ENCODE data around the gene MYH10. TPM values are rescaled to one million over a fixed set of nuclear protein-coding genes. Genes with fewer than 3 reads are reported as not detected.

The MYH10 gene
- total and polyA plus RNA-seq, 9 donors, result 30.4 to 117 (median 75.5) TPM

- intact Hi-C loops (cut with DNase I), result no loop called here
- DNase-seq, result no peak
- H3K27ac ChIP-seq, result no peak overlapping the region
- no peaks in the 10 kb centered on the region for H3K4me1 ChIP-seq (ENCODE audit: insufficient read depth)
- TF ChIP-seq EP300 (IDR thresholded peaks at IDR 0.05) (no peak), POLR2A (IDR thresholded peaks at IDR 0.05) (no peak)
- H3K4me3 ChIP-seq, result no peak overlapping the region
- 93 to 94% (median 93%) methylated on average over 5 of the region's 5 CpGs for WGBS, 3 donors
- no peaks in the 10 kb centered on the region for H3K9me3 ChIP-seq
- no peaks in the 10 kb centered on the region for H3K27me3 ChIP-seq
- H3K36me3 ChIP-seq, result no peaks in the 10 kb centered on the region
These were observed 142.8 kb downstream of the MYH10 start for GRCh38 chr17:8487743-8488142.

GRCh38 chr17:8487130-8487645 lies 143.3 kb downstream of the MYH10 start:
- Histone ChIP-seq H3K36me3 (no peaks in the 10 kb centered on the region), H3K27ac (no peak overlapping the region), H3K4me1 (ENCODE audit: insufficient read depth) (no peaks in the 10 kb centered on the region), H3K9me3 (no peaks in the 10 kb centered on the region), H3K4me3 (no peak overlapping the region), H3K27me3 (no peaks in the 10 kb centered on the region)
- no peak for DNase-seq
- intact Hi-C loops (cut with DNase I), result no loop called here
- TF ChIP-seq EP300 (IDR thresholded peaks at IDR 0.05) (no peak), POLR2A (IDR thresholded peaks at IDR 0.05) (no peak)
- TF ChIP-seq, protein P1, sequence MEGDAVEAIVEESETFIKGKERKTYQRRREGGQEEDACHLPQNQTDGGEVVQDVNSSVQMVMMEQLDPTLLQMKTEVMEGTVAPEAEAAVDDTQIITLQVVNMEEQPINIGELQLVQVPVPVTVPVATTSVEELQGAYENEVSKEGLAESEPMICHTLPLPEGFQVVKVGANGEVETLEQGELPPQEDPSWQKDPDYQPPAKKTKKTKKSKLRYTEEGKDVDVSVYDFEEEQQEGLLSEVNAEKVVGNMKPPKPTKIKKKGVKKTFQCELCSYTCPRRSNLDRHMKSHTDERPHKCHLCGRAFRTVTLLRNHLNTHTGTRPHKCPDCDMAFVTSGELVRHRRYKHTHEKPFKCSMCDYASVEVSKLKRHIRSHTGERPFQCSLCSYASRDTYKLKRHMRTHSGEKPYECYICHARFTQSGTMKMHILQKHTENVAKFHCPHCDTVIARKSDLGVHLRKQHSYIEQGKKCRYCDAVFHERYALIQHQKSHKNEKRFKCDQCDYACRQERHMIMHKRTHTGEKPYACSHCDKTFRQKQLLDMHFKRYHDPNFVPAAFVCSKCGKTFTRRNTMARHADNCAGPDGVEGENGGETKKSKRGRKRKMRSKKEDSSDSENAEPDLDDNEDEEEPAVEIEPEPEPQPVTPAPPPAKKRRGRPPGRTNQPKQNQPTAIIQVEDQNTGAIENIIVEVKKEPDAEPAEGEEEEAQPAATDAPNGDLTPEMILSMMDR (IDR thresholded peaks at IDR 0.05), result no peak
- WGBS, 3 donors, result 88 to 89% (median 89%) methylated on average over 19 of the region's 19 CpGs

- no peaks in the 10 kb centered on the region for H3K27me3 ChIP-seq
- no peak for DNase-seq
- H3K36me3 ChIP-seq, result no peaks in the 10 kb centered on the region
- intact Hi-C loops (cut with DNase I), result no loop called here
- WGBS, 3 donors, result 89 to 97% (median 90%) methylated on average over 1 of the region's 1 CpG
- no peak overlapping the region for H3K4me3 ChIP-seq
- H3K27ac ChIP-seq, result no peak overlapping the region
- peaks cover 10% of the 10 kb centered on the region for H3K4me1 ChIP-seq (ENCODE audit: insufficient read depth)
- no peaks in the 10 kb centered on the region for H3K9me3 ChIP-seq
- no peak for TF ChIP-seq EP300 (IDR thresholded peaks at IDR 0.05)
- TF ChIP-seq POLR2A (IDR thresholded peaks at IDR 0.05), result no peak
- TF ChIP-seq, protein P1 (IDR thresholded peaks at IDR 0.05), result no peak
These were observed 145.0 kb downstream of the MYH10 start for GRCh38 chr17:8485491-8485890.

DNA sequence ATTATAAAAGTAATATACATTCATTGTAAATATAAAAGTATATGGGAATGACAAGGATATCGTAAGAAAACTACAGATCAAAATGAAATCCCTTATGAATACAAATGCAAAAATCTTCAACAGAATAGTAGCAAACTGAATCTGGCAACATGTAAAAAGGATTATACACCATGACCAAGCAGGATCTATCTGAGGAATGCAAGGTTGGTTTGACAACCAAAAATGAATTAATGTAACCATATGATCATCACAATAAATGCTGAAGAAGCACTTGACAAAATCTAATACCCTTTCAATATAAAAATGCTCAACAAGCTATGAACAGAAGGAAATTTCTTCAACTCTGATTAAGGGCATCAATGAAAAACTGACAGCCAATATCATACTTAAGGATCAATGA lies 146.1 kb downstream of the MYH10 start:
- Histone ChIP-seq H3K4me3 (no peak overlapping the region), H3K9me3 (no peaks in the 10 kb centered on the region), H3K27me3 (no peaks in the 10 kb centered on the region), H3K4me1 (ENCODE audit: insufficient read depth) (peaks cover 20% of the 10 kb centered on the region), H3K36me3 (no peaks in the 10 kb centered on the region), H3K27ac (no peak overlapping the region)
- intact Hi-C loops (cut with DNase I), result loop anchor here in 1 of 4 donors (5.0 kb wide), 1 partner anchor 57 kb away; no protein-coding TSS in a partner anchor
- TF ChIP-seq EP300 (IDR thresholded peaks at IDR 0.05) (no peak), POLR2A (IDR thresholded peaks at IDR 0.05) (no peak)
- TF ChIP-seq, protein P1 (IDR thresholded peaks at IDR 0.05), result no peak
- WGBS, 3 donors, result 93 to 100% (median 98%) methylated on average over 1 of the region's 1 CpG
- no peak for DNase-seq

DNA sequence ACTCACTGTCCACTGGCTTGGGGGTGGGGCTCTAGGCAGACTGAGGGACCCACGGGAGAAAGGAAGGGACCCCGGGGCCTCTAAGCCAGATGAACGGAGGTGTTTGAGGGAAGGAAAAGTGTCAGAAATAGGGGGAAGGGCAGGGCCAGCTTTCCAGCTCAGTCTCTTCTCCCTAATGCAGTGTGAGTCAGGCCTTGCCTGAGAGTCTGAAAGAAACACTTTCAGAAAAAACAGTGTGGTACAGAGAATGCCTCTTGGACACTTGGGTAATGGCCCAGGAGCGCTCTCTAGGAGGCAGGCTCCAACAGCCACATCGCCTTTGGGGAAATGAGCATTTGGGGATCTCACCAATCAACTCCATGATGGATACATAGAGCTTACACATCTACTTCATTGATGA lies 148.0 kb downstream of the MYH10 start:
- no peaks in the 10 kb centered on the region for H3K9me3 ChIP-seq
- intact Hi-C loops (cut with DNase I), result loop anchor here in 1 of 4 donors (5.0 kb wide), 1 partner anchor 55 kb away; no protein-coding TSS in a partner anchor
- DNase-seq, result no peak
- TF ChIP-seq, protein P1 (IDR thresholded peaks at IDR 0.05), result no peak
- TF ChIP-seq EP300 (IDR thresholded peaks at IDR 0.05), result no peak
- no peak for TF ChIP-seq POLR2A (IDR thresholded peaks at IDR 0.05)
- peaks cover 22% of the 10 kb centered on the region for H3K4me1 ChIP-seq (ENCODE audit: insufficient read depth)
- H3K27me3 ChIP-seq, result no peaks in the 10 kb centered on the region
- H3K27ac ChIP-seq, result no peak overlapping the region
- no peak overlapping the region for H3K4me3 ChIP-seq
- no peaks in the 10 kb centered on the region for H3K36me3 ChIP-seq
- 77 to 81% (median 78%) methylated on average over 5 of the region's 5 CpGs for WGBS, 3 donors

Measured in ovary (tissue), 9 donors.